Heart right ventricle (tissue), 16 donors: ENCODE measurements around the gene PIH1D2. TPM values are rescaled to one million over a fixed set of nuclear protein-coding genes. Genes with fewer than 3 reads are reported as not detected.
"Not testable (repeated sequence)": the region's sequence is repeated elsewhere in the genome, so short reads cannot be mapped to it uniquely, and the experiment has no call there.

ENCODE experiments used
- ATAC-seq, 8 donors: fragments of 200-7000 bp; cut with Tn5 transposase; one replicate each; pipeline ENCODE4 v1.9.1; 2020; ENCODE audit warnings: mild to moderate bottlenecking in 8 of 8, moderate library complexity in 8 of 8, moderate number of reproducible peaks in 1 of 8
- DNase-seq, 2 donors: peaks; one replicate each; pipeline ENCODE4 v3.0.0-alpha.2; 2020
- H3K27ac ChIP-seq, 10 donors: fragments of 200-600 bp; sonication (generic) in 2 of 10; one replicate each; pipeline versions ENCODE4 v1.5.0 to v1.8.0; 2020 to 2022; ENCODE audit warnings: mild to moderate bottlenecking in 3 of 10
- H3K27me3 ChIP-seq, 7 donors: fragments of 200-600 bp; one replicate each; pipeline ENCODE4 v1.8.0; 2021 to 2022; ENCODE audit warnings: mild to moderate bottlenecking in 2 of 7
- H3K36me3 ChIP-seq, 9 donors: fragments of 200-600 bp; sonication (generic) in 1 of 9; one replicate each; pipeline versions ENCODE4 v1.5.0 to v1.8.0; 2020 to 2022; ENCODE audit warnings: mild to moderate bottlenecking in 2 of 9
- H3K4me1 ChIP-seq, 9 donors: fragments of 200-600 bp; sonication (generic) in 1 of 9; one replicate each; pipeline versions ENCODE4 v1.5.0 to v1.8.0; 2020 to 2022; ENCODE audit warnings: mild to moderate bottlenecking in 4 of 9
- H3K4me3 ChIP-seq, 10 donors: fragments of 200-600 bp; sonication (generic) in 2 of 10; one replicate each; pipeline versions ENCODE4 v1.5.0 to v1.8.0; 2020 to 2022; ENCODE audit warnings: mild to moderate bottlenecking in 7 of 10, moderate library complexity in 2 of 10
- H3K9me3 ChIP-seq, 11 donors: fragments of 200-600 bp in 10 of 11; sonication (generic) in 2 of 11; one replicate each; pipeline versions ENCODE4 v1.5.0 to v1.8.0; 2013 to 2022; ENCODE audit warnings: mild to moderate bottlenecking in 2 of 11, control low read depth in 1 of 11, moderate library complexity in 1 of 11
- WGBS, 2 donors: extraction: QIAGEN DNeasy Blood & Tissue Kit; methylation state at CpG; one replicate each; pipeline ENCODE4 v1.1.7; 2013; ENCODE audit warnings: inconsistent platforms in 1 of 2; 5-methylcytosine and 5-hydroxymethylcytosine counted together
- intact Hi-C, 10 donors: fragments of 100-400 bp; cut with DNase I; formaldehyde crosslinking; loops; one replicate each; pipeline versions ENCODE4 v1.11.1 to v1.14.2; 2022
- polyA plus RNA-seq, 2 donors: library from polyadenylated mRNA; stranded (reverse); fragments of 200-250 nt; gene quantifications; one replicate each; pipeline ENCODE4 v1.2.3, GENCODE V29; 2013
- total RNA-seq, 10 donors: library from RNA; stranded (reverse); fragmentation: NEBNext Ultra II Directional in 3 of 10; extraction: Animal tissue kit (Norgen Biotek cat#: 25700) in 3 of 10; gene quantifications; one replicate each; pipeline versions ENCODE4 v1.2.1 to v1.2.4, GENCODE V29; 2021 to 2023
- TF ChIP-seq, protein P1 (sequence below), 9 donors: fragments of 200-600 bp; sonication (generic) in 2 of 9; IDR thresholded peaks; one replicate each; pipeline versions ENCODE4 v1.5.0 to v1.8.0; 2021 to 2022; ENCODE audit warnings: antibody characterized with exemption in 9 of 9, mild to moderate bottlenecking in 5 of 9, moderate library complexity in 1 of 9
- donor health status: Arrhythmogenic right ventricular cardiomyopathy.
- donor health status: ischemic (EF 13 %, LVEDD 7.1; RV severe dilation, severe dysfunction).
- donor health status: healthy with polysubstance abuse.
- donor health status: DM: no; HTN: yes; CAD: no.
- donor health status: DM: no; HTN: no; CAD: no.
- donor health status: ischemic (EF 25% LVEDD 6.9; RV normal size, moderate dysfunction).
- donor health status: ischemic (EF 25% LVEDD 5.7; RV mildly dilated, moderate dysfunction).
- donor health status: healthy.
- donor health status: DM: yes; HTN: yes; CAD: no.
- donor health status: Ischemic cardiomyopathy.
- donor health status: ischemic (EF 35%, LVEDD 5.7; RV mildly dilated, moderate dysfunction).
- donor health status: nonischemic (EF 11% LVEDD 7.7; RV severe dilation, severe dysfunction).
- donor health status: DM: yes; HTN: yes; CAD: no.
- donor health status: PGD.
- donor health status: ischemic (EF 29% LVEDD 5.4; RV normal size, mild dysfunction).
- donor health status: nonischemic (EF 23%, LVEDD 6.1; RV moderate dilation, normal function).

PIH1D2 gene
- total and polyA plus RNA-seq, 12 donors = 1.0 to 3.5 (median 1.9) TPM

DNA sequence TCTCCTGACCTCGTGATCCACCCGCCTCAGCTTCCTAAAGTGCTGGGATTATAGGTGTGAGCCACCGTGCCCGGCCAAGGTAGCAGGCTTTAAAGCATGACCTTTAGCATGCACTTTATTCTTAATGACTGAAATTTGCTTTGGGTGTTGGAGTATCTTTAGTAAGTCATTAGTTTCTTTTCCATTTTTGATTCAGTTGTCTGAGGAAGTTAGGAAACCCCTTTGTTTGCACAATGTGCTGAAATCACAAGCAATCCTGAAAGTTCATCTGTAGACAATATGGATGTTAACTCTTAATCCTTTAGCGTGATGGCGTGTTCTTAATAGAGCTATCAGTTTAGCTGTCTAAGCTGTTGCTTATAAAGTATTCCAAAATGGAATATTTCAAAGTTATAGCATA is 29.6 kb upstream of the PIH1D2 start:
- Histone ChIP-seq H3K27me3 (no peaks in the 10 kb centered on the region), H3K36me3 (peaks cover 0 to 22% (median 0%) of the 10 kb centered on the region in 9 donors), H3K4me1 (peaks cover 0 to 12% (median 0%) of the 10 kb centered on the region in 9 donors), H3K27ac (peak overlapping the region in 1 of 10 donors; percentile 44), H3K9me3 (no peaks in the 10 kb centered on the region), H3K4me3 (peak overlapping the region in 1 of 10 donors; percentile 18)
- TF ChIP-seq, protein P1, sequence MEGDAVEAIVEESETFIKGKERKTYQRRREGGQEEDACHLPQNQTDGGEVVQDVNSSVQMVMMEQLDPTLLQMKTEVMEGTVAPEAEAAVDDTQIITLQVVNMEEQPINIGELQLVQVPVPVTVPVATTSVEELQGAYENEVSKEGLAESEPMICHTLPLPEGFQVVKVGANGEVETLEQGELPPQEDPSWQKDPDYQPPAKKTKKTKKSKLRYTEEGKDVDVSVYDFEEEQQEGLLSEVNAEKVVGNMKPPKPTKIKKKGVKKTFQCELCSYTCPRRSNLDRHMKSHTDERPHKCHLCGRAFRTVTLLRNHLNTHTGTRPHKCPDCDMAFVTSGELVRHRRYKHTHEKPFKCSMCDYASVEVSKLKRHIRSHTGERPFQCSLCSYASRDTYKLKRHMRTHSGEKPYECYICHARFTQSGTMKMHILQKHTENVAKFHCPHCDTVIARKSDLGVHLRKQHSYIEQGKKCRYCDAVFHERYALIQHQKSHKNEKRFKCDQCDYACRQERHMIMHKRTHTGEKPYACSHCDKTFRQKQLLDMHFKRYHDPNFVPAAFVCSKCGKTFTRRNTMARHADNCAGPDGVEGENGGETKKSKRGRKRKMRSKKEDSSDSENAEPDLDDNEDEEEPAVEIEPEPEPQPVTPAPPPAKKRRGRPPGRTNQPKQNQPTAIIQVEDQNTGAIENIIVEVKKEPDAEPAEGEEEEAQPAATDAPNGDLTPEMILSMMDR (IDR thresholded peaks at IDR 0.05) = no peak
- 91 to 96% methylated on average over 6 of the region's 6 CpGs for WGBS, 2 donors
- DNase-seq (no peak), ATAC-seq (no peak)
- intact Hi-C loops = no loop called here

DNA sequence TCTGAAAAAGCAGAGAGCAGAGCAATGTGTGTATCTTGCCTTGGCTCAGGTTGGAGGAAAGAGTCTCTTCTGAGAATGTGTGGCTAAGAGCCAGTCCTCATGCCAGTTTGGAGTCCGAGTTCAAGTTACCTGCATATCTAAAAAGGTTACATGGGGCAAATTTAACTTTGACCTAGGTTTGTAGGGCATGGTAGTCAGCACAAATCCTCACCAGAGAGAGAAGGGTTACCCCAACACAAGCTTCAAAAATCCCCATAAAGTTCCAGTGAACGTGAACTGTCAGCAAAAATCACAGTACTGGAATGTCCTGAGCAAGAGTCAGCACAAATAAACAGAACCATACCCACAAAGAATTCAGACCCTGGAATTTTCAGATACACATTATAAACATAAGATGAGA is 26.6 kb upstream of the PIH1D2 start:
- Histone ChIP-seq H3K9me3 (no peaks in the 10 kb centered on the region), H3K27me3 (no peaks in the 10 kb centered on the region), H3K36me3 (peaks cover 0 to 46% (median 15%) of the 10 kb centered on the region in 9 donors), H3K4me1 (peaks cover 0 to 12% (median 0%) of the 10 kb centered on the region in 9 donors), H3K4me3 (no peak overlapping the region), H3K27ac (no peak overlapping the region)
- ATAC-seq = peak in 1 of 8 donors; percentile 19
- 27 to 53% methylated on average over 2 of the region's 2 CpGs for WGBS, 2 donors
- TF ChIP-seq, protein P1 (IDR thresholded peaks at IDR 0.05) = no peak
- no peak for DNase-seq
- intact Hi-C loops = no loop called here

DNA sequence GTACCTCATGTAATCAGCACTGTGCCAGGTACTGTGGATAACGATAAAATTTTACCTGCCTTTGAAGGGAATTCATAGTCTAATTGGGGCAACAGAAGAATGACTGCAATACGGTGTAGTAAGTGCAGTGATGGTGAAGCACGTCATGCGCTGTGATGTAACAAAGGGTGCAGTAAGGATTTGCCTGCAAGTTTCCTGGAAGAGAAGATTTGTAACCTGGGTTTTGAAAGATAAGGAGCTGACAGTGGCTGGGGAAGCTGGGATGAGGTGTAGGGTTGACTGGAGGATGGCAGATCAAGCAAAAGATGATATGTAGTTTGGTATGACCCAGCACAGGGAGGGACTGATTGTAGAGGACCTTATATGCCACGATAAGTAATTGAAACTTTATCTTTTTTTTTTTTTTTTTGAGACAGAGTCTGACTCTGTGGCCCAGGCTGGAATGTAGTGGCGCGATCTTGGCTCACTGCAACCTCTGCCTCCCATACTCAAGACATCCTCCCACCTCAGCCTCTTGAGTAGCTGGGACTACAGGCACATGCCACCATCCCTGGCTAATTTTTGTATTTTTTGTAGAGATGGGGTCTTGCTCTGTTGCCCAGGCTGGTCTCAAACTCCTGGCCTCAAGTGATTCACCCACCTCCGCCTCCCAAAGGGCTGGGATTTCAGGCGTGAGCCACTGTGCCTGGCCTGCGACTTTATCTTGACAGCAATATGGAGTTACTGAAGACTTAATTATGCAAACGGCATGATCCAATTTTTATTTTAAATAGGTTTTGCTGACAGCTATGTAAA is 24.1 kb upstream of the PIH1D2 start:
- TF ChIP-seq, protein P1 (IDR thresholded peaks at IDR 0.05) = no peak
- H3K4me3 ChIP-seq = no peak overlapping the region
- H3K27me3 ChIP-seq = no peaks in the 10 kb centered on the region
- 89 to 90% methylated on average over 11 of the region's 11 CpGs for WGBS, 2 donors
- H3K27ac ChIP-seq = no peak overlapping the region
- peaks cover 0 to 72% (median 24%) of the 10 kb centered on the region in 9 donors for H3K36me3 ChIP-seq
- ATAC-seq (no peak), DNase-seq (no peak)
- intact Hi-C loops = no loop called here
- no peaks in the 10 kb centered on the region for H3K9me3 ChIP-seq
- peaks cover 0 to 7% (median 0%) of the 10 kb centered on the region in 9 donors for H3K4me1 ChIP-seq

DNA sequence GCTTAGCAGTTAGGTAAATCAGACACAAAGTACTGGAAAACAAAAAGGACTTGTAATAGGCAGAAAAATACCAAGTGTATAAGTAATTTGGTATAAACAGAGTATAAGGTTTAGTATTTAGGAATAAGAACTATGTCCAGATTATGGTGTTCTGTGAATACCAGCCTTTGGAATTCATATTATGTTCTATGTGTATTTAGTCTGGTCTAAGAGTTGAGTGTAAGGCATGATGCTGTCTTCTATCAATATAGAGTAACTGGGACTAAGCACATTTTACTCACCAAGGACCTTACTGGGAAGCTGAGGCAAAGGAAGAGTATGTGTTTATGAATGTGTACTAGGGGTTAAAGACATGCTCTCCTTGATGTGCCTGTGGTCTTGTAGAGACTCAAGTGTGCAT is 22.4 kb upstream of the PIH1D2 start:
- Histone ChIP-seq H3K27ac (no peak overlapping the region), H3K27me3 (no peaks in the 10 kb centered on the region), H3K4me1 (peaks cover 0 to 7% (median 0%) of the 10 kb centered on the region in 9 donors), H3K9me3 (no peaks in the 10 kb centered on the region), H3K4me3 (no peak overlapping the region), H3K36me3 (peaks cover 0 to 89% (median 40%) of the 10 kb centered on the region in 9 donors)
- no peak for ATAC-seq
- TF ChIP-seq, protein P1 (IDR thresholded peaks at IDR 0.05) = no peak
- intact Hi-C loops = no loop called here
- no peak for DNase-seq

DNA sequence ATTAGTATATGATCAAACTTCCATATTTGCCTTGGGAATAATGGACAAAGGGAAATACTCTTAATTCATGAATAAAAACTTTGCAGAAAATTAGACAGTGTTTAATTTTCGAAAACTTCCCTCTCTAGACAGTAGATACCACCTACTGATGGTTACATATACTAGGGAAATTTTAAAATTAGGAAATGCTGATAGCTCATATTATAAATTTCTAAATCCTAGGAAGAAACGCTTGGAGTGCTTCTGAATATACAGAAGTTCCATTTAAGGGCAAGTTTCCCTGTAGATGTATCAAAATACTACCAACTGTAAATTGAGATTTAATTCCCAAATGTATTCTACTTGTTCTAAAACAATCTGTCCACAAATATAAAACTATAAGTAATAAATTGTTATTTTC is 21.5 kb upstream of the PIH1D2 start:
- intact Hi-C loops, ATAC-seq, H3K27ac ChIP-seq, H3K27me3 ChIP-seq, H3K9me3 ChIP-seq, H3K4me1 ChIP-seq, DNase-seq, H3K4me3 ChIP-seq: not testable (repeated sequence)
- WGBS, 2 donors = 96 to 99% methylated on average over 2 of the region's 2 CpGs
- peaks cover 0 to 95% (median 49%) of the 10 kb centered on the region in 9 donors for H3K36me3 ChIP-seq
